ENCODE measurements around the gene HSD17B8.

The HSD17B8 gene

DNA sequence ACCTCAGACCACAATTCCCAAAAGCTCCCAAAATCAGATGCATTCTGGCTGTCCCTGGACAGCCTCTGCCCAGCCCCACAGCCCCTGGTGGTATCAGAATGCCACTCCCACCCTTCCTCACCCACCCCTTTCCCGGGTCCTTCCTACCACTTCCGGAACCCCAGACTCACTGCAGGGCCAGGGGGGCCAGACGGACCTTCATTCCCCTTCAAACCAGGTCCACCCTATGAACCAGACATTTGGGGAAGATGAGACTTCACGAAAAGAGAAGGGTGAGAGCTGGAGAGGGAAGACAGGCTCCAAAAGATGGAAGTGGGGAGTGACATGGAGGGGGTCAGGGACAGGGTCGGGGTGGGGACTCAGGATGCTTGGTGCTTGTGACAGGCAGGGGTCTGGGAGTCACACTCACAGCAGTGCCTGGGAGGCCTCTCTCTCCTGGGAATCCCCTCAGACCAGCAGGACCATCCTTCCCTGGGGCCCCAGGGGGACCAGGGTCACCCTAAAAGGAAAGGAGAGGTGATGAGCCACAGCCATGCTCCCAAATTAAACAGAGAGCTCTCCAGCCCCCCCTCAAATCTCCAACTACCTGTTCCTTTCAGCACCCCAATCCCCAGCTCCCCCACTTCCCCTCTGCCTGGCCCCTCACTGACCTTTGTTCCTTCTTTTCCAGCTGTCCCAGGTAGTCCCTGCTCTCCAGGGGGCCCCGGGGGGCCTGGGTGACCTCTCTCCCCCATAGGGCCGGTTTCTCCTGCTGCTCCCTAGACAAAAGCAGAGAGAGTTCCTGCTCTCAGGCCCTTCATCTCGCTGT lies 32.4 kb upstream of the HSD17B8 start:
- DNase-seq, result no peak

GRCh38 chr6:33172688-33173534 lies 31.5 kb upstream of the HSD17B8 start:
- no peak for DNase-seq

GRCh38 chr6:33173535-33174180 lies 30.8 kb upstream of the HSD17B8 start:
- no peak for DNase-seq

- DNase-seq, result no peak
Measured at GRCh38 chr6:33174784-33175183, 29.7 kb upstream of the HSD17B8 start.

DNA sequence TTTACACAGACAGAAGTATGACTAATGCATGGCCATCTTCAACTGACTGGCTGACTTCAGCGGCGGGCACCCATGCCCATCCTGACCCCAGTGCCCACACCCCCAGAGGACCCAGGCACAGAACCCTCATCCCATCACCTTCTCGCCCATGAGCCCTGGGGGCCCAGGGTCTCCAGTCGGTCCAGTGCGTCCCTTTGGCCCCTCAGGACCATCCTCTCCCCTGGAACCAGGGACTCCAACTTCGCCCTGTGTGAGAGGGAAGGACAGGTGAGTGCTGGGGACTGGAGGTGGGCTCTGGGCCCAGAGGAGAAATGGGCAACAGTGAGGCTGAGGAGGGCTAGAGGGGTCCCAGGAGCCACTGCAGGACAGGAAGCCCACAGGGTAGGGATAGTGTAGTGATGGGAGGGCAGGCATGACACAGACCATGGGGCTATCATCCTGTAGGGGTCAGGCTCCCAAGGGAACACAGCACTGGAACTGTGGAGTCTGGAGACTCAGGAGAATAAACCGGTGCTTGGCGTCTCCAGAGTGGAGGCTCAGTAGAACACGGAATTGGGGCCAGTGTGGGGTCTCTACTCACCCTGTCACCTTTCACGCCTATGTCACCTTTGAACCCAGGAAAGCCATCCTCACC lies 28.9 kb upstream of the HSD17B8 start:
- DNase-seq, result no peak

GRCh38 chr6:33176906-33177305 lies 27.5 kb upstream of the HSD17B8 start:
- DNase-seq, result no peak

GRCh38 chr6:33177552-33178446 lies 26.7 kb upstream of the HSD17B8 start:
- DNase-seq, result no peak

- no peak for DNase-seq
Measured at GRCh38 chr6:33178755-33179475, 25.5 kb upstream of the HSD17B8 start.

GRCh38 chr6:33181141-33181540 lies 23.3 kb upstream of the HSD17B8 start:
- no peak for DNase-seq

DNA sequence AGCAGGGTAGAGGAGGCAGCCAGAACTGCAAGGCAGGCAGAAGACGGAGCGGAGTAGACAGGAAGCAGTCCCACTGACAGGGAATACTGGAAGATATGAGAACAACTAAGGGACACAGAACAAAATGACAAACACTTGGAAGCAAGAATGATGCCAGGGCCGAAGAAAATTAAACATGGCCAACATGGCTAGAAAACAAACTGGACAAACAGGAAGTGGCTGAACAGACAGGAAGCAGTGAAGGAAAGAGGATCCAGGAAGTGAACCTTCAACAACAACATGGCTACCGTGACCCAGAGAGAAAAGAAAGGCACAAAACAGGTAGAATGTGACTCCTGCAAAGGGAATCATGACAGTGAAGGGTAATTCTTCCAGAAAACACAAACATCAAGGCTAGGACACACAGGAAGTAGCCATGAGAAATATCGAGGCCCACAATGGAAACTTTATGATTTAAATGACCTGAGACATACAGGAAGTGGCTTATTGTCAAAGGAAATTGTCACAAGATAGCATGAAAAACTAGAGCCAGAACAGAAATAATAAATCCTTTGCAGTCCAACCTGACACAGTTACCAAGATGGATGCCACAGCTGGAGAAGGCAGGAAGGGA lies 21.3 kb upstream of the HSD17B8 start:
- no peak for DNase-seq

DNA sequence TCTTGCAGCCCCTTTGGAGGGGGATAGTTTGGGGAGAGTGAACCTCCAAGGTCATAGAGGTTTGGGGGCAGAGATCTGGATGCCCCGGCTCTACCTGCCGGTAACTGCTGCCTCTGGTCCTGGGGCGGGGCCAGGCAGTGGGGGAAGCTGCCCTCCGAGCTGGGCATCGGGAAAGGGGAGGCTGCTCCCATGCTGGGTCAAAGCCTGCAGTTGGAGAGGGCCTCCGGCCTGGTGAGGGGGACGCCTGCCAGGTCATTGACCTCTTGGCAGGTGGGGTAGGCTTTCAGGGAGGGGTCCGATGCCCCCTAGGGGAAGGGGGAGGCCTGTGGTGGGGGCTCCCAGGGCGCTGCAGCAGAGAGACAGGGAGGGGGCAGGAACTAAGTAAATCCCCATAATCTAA lies 19.3 kb upstream of the HSD17B8 start:
- no peak for DNase-seq

DNA sequence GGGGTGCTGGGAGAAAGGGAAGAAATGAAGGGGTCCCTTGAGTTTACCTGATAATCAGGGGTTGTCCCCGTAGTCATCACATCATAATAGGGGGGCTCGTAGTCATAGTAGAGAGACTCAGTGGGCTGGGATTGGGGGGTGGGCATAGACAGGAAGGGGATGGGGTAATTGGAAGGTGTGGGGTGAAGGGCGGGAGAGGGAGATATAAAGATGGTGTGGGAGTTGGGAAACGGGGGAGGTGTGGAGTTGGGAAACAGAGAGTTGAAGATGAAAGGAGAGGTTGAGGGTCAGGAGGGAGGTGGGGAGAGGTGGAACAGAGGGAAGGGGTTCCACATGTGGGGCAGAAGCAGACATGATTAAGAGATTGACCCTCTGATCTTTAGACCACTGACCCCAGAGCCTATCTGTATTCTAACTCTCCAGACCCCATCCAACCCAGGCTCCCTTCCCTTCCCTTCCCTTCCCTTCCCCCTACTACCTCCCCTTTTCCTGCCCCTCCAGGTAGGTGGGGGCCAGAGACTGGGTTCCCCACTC lies 18.7 kb upstream of the HSD17B8 start:
- no peak for DNase-seq

- DNase-seq, result no peak
Measured at GRCh38 chr6:33187809-33188208, 16.6 kb upstream of the HSD17B8 start.

DNA sequence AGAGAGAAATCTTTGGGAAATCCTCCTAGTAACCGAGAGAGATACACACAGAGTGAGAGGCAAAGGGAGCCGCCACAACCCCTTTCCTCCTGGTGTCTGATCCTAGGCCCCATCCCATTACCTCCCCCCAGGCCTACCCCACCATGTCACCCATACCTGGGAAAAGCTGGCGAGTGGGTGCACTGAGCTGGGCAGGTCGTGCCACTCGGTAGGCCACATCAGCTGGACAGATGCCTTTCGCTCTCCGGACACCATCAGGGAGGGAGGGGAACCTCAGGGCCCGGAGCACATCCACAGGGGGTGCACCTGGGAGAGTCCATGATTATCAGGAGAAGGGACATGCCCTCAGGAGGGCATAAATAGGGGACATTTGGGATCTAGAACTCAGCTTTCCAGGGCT lies 15.3 kb upstream of the HSD17B8 start:
- DNase-seq, result no peak

- no peak for DNase-seq
Measured at GRCh38 chr6:33189625-33190448, 14.6 kb upstream of the HSD17B8 start.

GRCh38 chr6:33190504-33191107 lies 13.8 kb upstream of the HSD17B8 start:
- no peak for DNase-seq

DNA sequence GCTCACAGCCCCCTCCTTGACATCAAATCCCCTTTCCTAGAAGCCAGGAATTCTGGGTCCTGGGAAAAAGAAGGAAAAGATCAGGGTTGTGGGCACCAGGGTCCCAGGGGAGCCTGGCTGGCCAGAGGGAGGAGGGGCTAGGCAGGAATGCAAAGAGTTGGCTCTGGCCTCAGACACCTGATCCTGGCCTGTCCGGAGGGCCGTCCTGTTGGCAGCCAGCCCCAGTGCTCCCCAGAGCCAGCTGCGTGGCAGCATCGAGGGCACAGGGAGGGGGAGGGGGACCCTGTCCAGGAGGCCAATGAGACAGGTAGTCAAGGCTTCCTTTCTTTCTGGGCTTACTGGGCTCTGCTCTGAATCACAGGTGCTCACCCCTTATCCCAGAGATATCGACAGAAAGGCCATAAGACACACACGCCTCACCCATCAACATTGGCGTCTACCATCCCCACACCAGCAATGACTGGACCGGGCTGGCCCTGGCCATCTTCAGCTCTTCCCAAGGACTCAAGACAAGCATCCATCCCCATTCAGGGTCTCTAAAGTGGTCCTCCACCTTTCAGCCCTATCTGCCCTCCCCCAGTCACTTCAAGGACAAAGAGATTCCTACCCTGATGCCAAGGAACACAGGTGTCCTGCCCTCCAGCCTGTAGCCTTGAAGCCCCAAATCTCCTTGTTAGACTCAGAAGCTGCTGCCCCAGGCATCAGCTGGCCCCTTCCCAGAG lies 12.9 kb upstream of the HSD17B8 start:
- no peak for DNase-seq

GRCh38 chr6:33192105-33192646 lies 12.3 kb upstream of the HSD17B8 start, which contains the start of gene COL11A2:
TSS of gene COL11A2 (minus strand) at chr6:33192467. CDS start at chr6:33192240, 227 bp downstream.
- no peak for DNase-seq

Measured in NCI-H2227 treated with DMSO at 0.1 percent for 48 hours (cell line).